Measurements from ENCODE around the gene FIS1. TPM values are rescaled to one million over a fixed set of nuclear protein-coding genes. Genes with fewer than 3 reads are reported as not detected.
"Not testable (repeated sequence)": the region's sequence is repeated elsewhere in the genome, so short reads cannot be mapped to it uniquely, and the experiment has no call there.

Gene FIS1
- total and polyA plus RNA-seq, 5 experiments from 2014 or later: 118 to 235 (median 225) TPM

- Mint-ChIP-seq H3K27me3 (peaks cover 4 to 18% (median 13%) of the 10 kb centered on the region in 5 donors), H3K27ac (peak overlapping the region in 3 of 10 donors; percentile 14 to 75 (median 62)), H3K9me3 (peaks cover 0 to 2% (median 0%) of the 10 kb centered on the region in 9 donors), H3K4me1 (peaks cover 2 to 15% (median 7%) of the 10 kb centered on the region in 4 donors), H3K36me3 (peaks cover 0 to 42% (median 16%) of the 10 kb centered on the region in 3 donors), H3K4me3 (no peak overlapping the region)
- DNase-seq (no peak), ATAC-seq (no peak)
- POLR2A ChIA-PET: interaction anchor here (0.6 kb wide), 1 partner anchor 286 kb away, joined by 10 read pairs; no protein-coding TSS in a partner anchor
Measured at GRCh38 chr7:101207459-101207858, 37.4 kb downstream of the FIS1 start.

- Mint-ChIP-seq H3K27ac (peak overlapping the region in 1 of 10 donors; percentile 29), H3K27me3 (peaks cover 4 to 20% (median 15%) of the 10 kb centered on the region in 5 donors), H3K4me1 (peaks cover 2 to 17% (median 7%) of the 10 kb centered on the region in 4 donors), H3K4me3 (no peak overlapping the region), H3K36me3 (peaks cover 0 to 40% (median 16%) of the 10 kb centered on the region in 3 donors), H3K9me3 (peaks cover 0 to 2% (median 0%) of the 10 kb centered on the region in 9 donors)
- DNase-seq (no peak), ATAC-seq (no peak)
- POLR2A ChIA-PET: interaction anchor here (0.6 kb wide), 1 partner anchor 47 kb away, joined by 4 read pairs; no protein-coding TSS in a partner anchor
Measured at GRCh38 chr7:101206665-101207042, 38.2 kb downstream of the FIS1 start.

GRCh38 chr7:101205901-101206664 is 38.8 kb downstream of the FIS1 start:
- POLR2A ChIA-PET: interaction anchor here (0.6 kb wide), 2 partner anchors 47 to 860 kb away, joined by 3 to 4 read pairs; no protein-coding TSS in a partner anchor
- Mint-ChIP-seq H3K27me3 (peaks cover 4 to 26% (median 15%) of the 10 kb centered on the region in 5 donors), H3K36me3 (peaks cover 0 to 37% (median 16%) of the 10 kb centered on the region in 3 donors), H3K4me3 (no peak overlapping the region), H3K27ac (peak overlapping the region in 1 of 10 donors; percentile 35), H3K9me3 (peaks cover 0 to 2% (median 0%) of the 10 kb centered on the region in 9 donors), H3K4me1 (peaks cover 2 to 20% (median 9%) of the 10 kb centered on the region in 4 donors)
- DNase-seq (no peak), ATAC-seq (no peak)

GRCh38 chr7:101203740-101204738 is 40.8 kb downstream of the FIS1 start:
- peaks cover 0 to 23% (median 10%) of the 10 kb centered on the region in 3 donors for H3K36me3 Mint-ChIP-seq
- H3K4me3 Mint-ChIP-seq: peak overlapping the region; percentile 33 to 80 (median 64)
- not testable (repeated sequence) for DNase-seq, ATAC-seq, H3K9me3 Mint-ChIP-seq
- H3K27me3 Mint-ChIP-seq: peaks cover 9 to 40% (median 26%) of the 10 kb centered on the region in 5 donors
- POLR2A ChIA-PET: interaction anchor here (0.7 kb wide), 1 partner anchor 13 kb away, joined by 3 read pairs; no protein-coding TSS in a partner anchor
- peaks cover 2 to 24% (median 14%) of the 10 kb centered on the region in 4 donors for H3K4me1 Mint-ChIP-seq
- H3K27ac Mint-ChIP-seq: peak overlapping the region in 8 of 10 donors; percentile 24 to 92 (median 70)

- peaks cover 0 to 16% (median 4%) of the 10 kb centered on the region in 3 donors for H3K36me3 Mint-ChIP-seq
- POLR2A ChIA-PET: no interaction called here
- H3K27ac Mint-ChIP-seq: peak overlapping the region in 1 of 10 donors; percentile 53
- peaks cover 0 to 2% (median 0%) of the 10 kb centered on the region in 9 donors for H3K9me3 Mint-ChIP-seq
- peaks cover 2 to 24% (median 14%) of the 10 kb centered on the region in 4 donors for H3K4me1 Mint-ChIP-seq
- DNase-seq: no peak
- peaks cover 9 to 45% (median 26%) of the 10 kb centered on the region in 5 donors for H3K27me3 Mint-ChIP-seq
- H3K4me3 Mint-ChIP-seq: no peak overlapping the region
- no peak for ATAC-seq
Measured at GRCh38 chr7:101202603-101202918, 42.3 kb downstream of the FIS1 start.

GRCh38 chr7:101201695-101202602 is 42.9 kb downstream of the FIS1 start:
- peaks cover 0 to 15% (median 3%) of the 10 kb centered on the region in 3 donors for H3K36me3 Mint-ChIP-seq
- DNase-seq: no peak

GRCh38 chr7:101200862-101201599 is 43.9 kb downstream of the FIS1 start, which contains the start of gene MOGAT3:
TSS of gene MOGAT3 (minus strand) at chr7:101201036. CDS start at chr7:101200854, 182 bp downstream.
- Mint-ChIP-seq H3K4me1 (peaks cover 2 to 24% (median 14%) of the 10 kb centered on the region in 4 donors), H3K9me3 (peaks cover 0 to 2% (median 0%) of the 10 kb centered on the region in 9 donors), H3K27me3 (peaks cover 9 to 49% (median 26%) of the 10 kb centered on the region in 5 donors), H3K4me3 (peak within 1 kb of the TSS in 7 of 10 donors; percentile 36 to 70 (median 51)), H3K36me3 (peaks cover 0 to 7% (median 3%) of the 10 kb centered on the region in 3 donors), H3K27ac (peak within 1 kb of the TSS in 1 of 10 donors; percentile 65)
- DNase-seq (no peak), ATAC-seq (peak in 1 of 2 donors; percentile 55)
- POLR2A ChIA-PET: no interaction called here

More at GRCh38 chr7:101201695-101202602, 42.9 kb downstream of the FIS1 start:
- ATAC-seq: peak; percentile 23 to 37
- POLR2A ChIA-PET: no interaction called here
- peaks cover 0 to 2% (median 0%) of the 10 kb centered on the region in 9 donors for H3K9me3 Mint-ChIP-seq
- peak overlapping the region in 4 of 10 donors; percentile 16 to 51 (median 36) for H3K4me3 Mint-ChIP-seq
- H3K27ac Mint-ChIP-seq: no peak overlapping the region
- peaks cover 2 to 24% (median 14%) of the 10 kb centered on the region in 4 donors for H3K4me1 Mint-ChIP-seq
- H3K27me3 Mint-ChIP-seq: peaks cover 9 to 49% (median 26%) of the 10 kb centered on the region in 5 donors

GRCh38 chr7:101200504-101200861 is 44.4 kb downstream of the FIS1 start:
- DNase-seq (no peak), ATAC-seq (no peak)
- peaks cover 2 to 24% (median 14%) of the 10 kb centered on the region in 4 donors for H3K4me1 Mint-ChIP-seq
- POLR2A ChIA-PET: no interaction called here
- peaks cover 9 to 49% (median 26%) of the 10 kb centered on the region in 5 donors for H3K27me3 Mint-ChIP-seq
- H3K36me3 Mint-ChIP-seq: peaks cover 0 to 2% (median 0%) of the 10 kb centered on the region in 3 donors
- peak overlapping the region in 2 of 10 donors; percentile 44 to 55 for H3K4me3 Mint-ChIP-seq
- H3K9me3 Mint-ChIP-seq: peaks cover 0 to 2% (median 0%) of the 10 kb centered on the region in 9 donors
- H3K27ac Mint-ChIP-seq: peak overlapping the region in 1 of 10 donors; percentile 65

GRCh38 chr7:101199522-101199921 is 45.4 kb downstream of the FIS1 start:
- H3K36me3 Mint-ChIP-seq, H3K4me3 Mint-ChIP-seq, POLR2A ChIA-PET, DNase-seq, H3K27ac Mint-ChIP-seq, H3K9me3 Mint-ChIP-seq, ATAC-seq: not testable (repeated sequence)
- peaks cover 2 to 24% (median 14%) of the 10 kb centered on the region in 4 donors for H3K4me1 Mint-ChIP-seq
- peaks cover 11 to 52% (median 26%) of the 10 kb centered on the region in 5 donors for H3K27me3 Mint-ChIP-seq

GRCh38 chr7:101198476-101198875 is 46.4 kb downstream of the FIS1 start:
- DNase-seq: no peak
- H3K9me3 Mint-ChIP-seq: peaks cover 0 to 2% (median 0%) of the 10 kb centered on the region in 9 donors
- no peaks in the 10 kb centered on the region for H3K36me3 Mint-ChIP-seq
- H3K4me3 Mint-ChIP-seq: no peak overlapping the region
- POLR2A ChIA-PET: no interaction called here
- H3K27ac Mint-ChIP-seq: peak overlapping the region in 1 of 10 donors; percentile 34
- ATAC-seq: no peak
- H3K4me1 Mint-ChIP-seq: peaks cover 2 to 15% (median 7%) of the 10 kb centered on the region in 4 donors
- H3K27me3 Mint-ChIP-seq: peaks cover 9 to 45% (median 22%) of the 10 kb centered on the region in 5 donors

All from naive thymus-derived CD8-positive, alpha-beta T cell (primary cell).